Sigmoid colon (tissue), 7 donors: ENCODE measurements around the gene TPM1. TPM values are rescaled to one million over a fixed set of nuclear protein-coding genes. Genes with fewer than 3 reads are reported as not detected.
"Not testable (repeated sequence)": the region's sequence is repeated elsewhere in the genome, so short reads cannot be mapped to it uniquely, and the experiment has no call there.

ENCODE experiments used
- DNase-seq: peaks from one replicate; pipeline ENCODE4 v3.0.0-alpha.2; 2019
- H3K27ac ChIP-seq, 4 donors: fragments of 200-600 bp; sonication (generic); one replicate each; pipeline ENCODE4 v1.5.1; 2016 to 2019; ENCODE audit warnings: mild to moderate bottlenecking in 1 of 4
- H3K27me3 ChIP-seq, 3 donors: fragments of 200-600 bp; sonication (generic); one replicate each; pipeline ENCODE4 v1.5.1; 2019; ENCODE audit warnings: mild to moderate bottlenecking in 1 of 3
- H3K36me3 ChIP-seq, 4 donors: fragments of 200-600 bp; sonication (generic); one replicate each; pipeline ENCODE4 v1.5.1; 2016 to 2019
- H3K4me1 ChIP-seq, 4 donors: fragments of 200-600 bp; sonication (generic); one replicate each; pipeline ENCODE4 v1.5.1; 2017 to 2019
- H3K4me3 ChIP-seq, 4 donors: fragments of 200-600 bp; sonication (generic); one replicate each; pipeline ENCODE4 v1.5.1; 2017 to 2019; ENCODE audit warnings: mild to moderate bottlenecking in 2 of 4, moderate library complexity in 1 of 4
- H3K9me3 ChIP-seq, 4 donors: fragments of 200-600 bp in 3 of 4; sonication (generic) in 3 of 4; one replicate each; pipeline versions ENCODE4 v1.5.1 to v1.6.1; 2013 to 2019
- EP300 ChIP-seq, 4 donors: sonication (generic); formaldehyde crosslinking; IDR thresholded peaks; one replicate each; pipeline ENCODE4 v1.6.1; 2017; ENCODE audit warnings: antibody characterized with exemption in 4 of 4
- POLR2A ChIP-seq, 2 donors: fragments of 450-650 bp; IDR thresholded peaks; one replicate each; pipeline ENCODE4 v1.6.1; 2016; ENCODE audit warnings: antibody characterized with exemption in 2 of 2, mild to moderate bottlenecking in 2 of 2, moderate library complexity in 2 of 2
- POLR2AphosphoS5 ChIP-seq, 4 donors: sonication (generic); formaldehyde crosslinking; IDR thresholded peaks; one replicate each; pipeline ENCODE4 v1.6.1; 2017; ENCODE audit warnings: antibody characterized with exemption in 4 of 4
- WGBS, 2 donors: extraction: QIAGEN DNeasy Blood & Tissue Kit; methylation state at CpG; one replicate each; pipeline ENCODE4 v1.1.7; 2013; 5-methylcytosine and 5-hydroxymethylcytosine counted together
- intact Hi-C: fragments of 100-400 bp; cut with DNase I; formaldehyde crosslinking; loops from one replicate; pipeline ENCODE4 v1.15.1; 2023
- polyA plus RNA-seq, 3 donors: library from polyadenylated mRNA; stranded (reverse); fragments of 200-250 nt; gene quantifications; one replicate each; pipeline ENCODE4 v1.2.3, GENCODE V29; 2013
- total RNA-seq, 4 donors: library from RNA; depleted of rRNA; stranded (reverse); fragments of >200 nt; gene quantifications; one replicate each; pipeline ENCODE4 v1.1.0, GENCODE V29; 2016
- TF ChIP-seq, protein P1 (sequence below), 4 experiments: fragments of 450-650 bp in 3 of 4; fragments of 200-600 bp in 1 of 4; IDR thresholded peaks; one replicate each; pipeline ENCODE4 v1.5.1; 2016 to 2019; ENCODE audit warnings: antibody characterized with exemption in 4 of 4, mild to moderate bottlenecking in 3 of 4, moderate library complexity in 2 of 4
- donor health status: healthy with polysubstance abuse.
- donor health status: Bipolar disorder and iron deficiency.
- donor health status: healthy.

The TPM1 gene
- total RNA-seq (1,000 to 10,000 TPM; 2,634 to 4,179 (median 3,850) TPM), polyA plus RNA-seq (100 to 1,000 TPM; 438 to 950 (median 563) TPM)

GRCh38 chr15:63041974-63042876, at the start of gene TPM1:
Gene TPM1 (plus strand): TSS chr15:63042747. CDS start chr15:63042830, 83 bp downstream.
- peak within 1 kb of the TSS; percentile 97 to 99 (median 98) for H3K27ac ChIP-seq
- peak within 1 kb of the TSS; percentile 78 to 90 (median 87) for H3K4me3 ChIP-seq
- no peaks in the 10 kb centered on the region for H3K27me3 ChIP-seq
- TF ChIP-seq EP300 (IDR thresholded peaks at IDR 0.05) (peak in 3 of 4 donors; percentile 15 to 67 (median 44)), POLR2A (IDR thresholded peaks at IDR 0.05) (peak; percentile 79 to 95), POLR2AphosphoS5 (IDR thresholded peaks at IDR 0.05) (peak; percentile 95 to 99 (median 98))
- TF ChIP-seq, protein P1, sequence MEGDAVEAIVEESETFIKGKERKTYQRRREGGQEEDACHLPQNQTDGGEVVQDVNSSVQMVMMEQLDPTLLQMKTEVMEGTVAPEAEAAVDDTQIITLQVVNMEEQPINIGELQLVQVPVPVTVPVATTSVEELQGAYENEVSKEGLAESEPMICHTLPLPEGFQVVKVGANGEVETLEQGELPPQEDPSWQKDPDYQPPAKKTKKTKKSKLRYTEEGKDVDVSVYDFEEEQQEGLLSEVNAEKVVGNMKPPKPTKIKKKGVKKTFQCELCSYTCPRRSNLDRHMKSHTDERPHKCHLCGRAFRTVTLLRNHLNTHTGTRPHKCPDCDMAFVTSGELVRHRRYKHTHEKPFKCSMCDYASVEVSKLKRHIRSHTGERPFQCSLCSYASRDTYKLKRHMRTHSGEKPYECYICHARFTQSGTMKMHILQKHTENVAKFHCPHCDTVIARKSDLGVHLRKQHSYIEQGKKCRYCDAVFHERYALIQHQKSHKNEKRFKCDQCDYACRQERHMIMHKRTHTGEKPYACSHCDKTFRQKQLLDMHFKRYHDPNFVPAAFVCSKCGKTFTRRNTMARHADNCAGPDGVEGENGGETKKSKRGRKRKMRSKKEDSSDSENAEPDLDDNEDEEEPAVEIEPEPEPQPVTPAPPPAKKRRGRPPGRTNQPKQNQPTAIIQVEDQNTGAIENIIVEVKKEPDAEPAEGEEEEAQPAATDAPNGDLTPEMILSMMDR (IDR thresholded peaks at IDR 0.05), result peak in 1 of 4 experiments; percentile 11
- 1 to 2% methylated on average over 84 of the region's 84 CpGs for WGBS, 2 donors
- peaks cover 12 to 37% (median 18%) of the 10 kb centered on the region in 4 donors for H3K36me3 ChIP-seq
- H3K9me3 ChIP-seq, result no peaks in the 10 kb centered on the region
- DNase-seq, result peak; percentile 97
- H3K4me1 ChIP-seq, result peaks cover 0 to 14% (median 5%) of the 10 kb centered on the region in 4 donors
- intact Hi-C loops, result loop anchor here (1.0 to 5.0 kb wide), 4 partner anchors 144 to 260 kb away; no protein-coding TSS in a partner anchor

GRCh38 chr15:62993066-62993465, 49.5 kb upstream of the TPM1 start:
- intact Hi-C loops, result no loop called here
- Histone ChIP-seq H3K4me3 (no peak overlapping the region), H3K36me3 (no peaks in the 10 kb centered on the region), H3K4me1 (peaks cover 0 to 10% (median 4%) of the 10 kb centered on the region in 4 donors), H3K27ac (no peak overlapping the region), H3K27me3 (no peaks in the 10 kb centered on the region), H3K9me3 (no peaks in the 10 kb centered on the region)
- no peak for DNase-seq
- TF ChIP-seq, protein P1 (IDR thresholded peaks at IDR 0.05), result no peak
- no peak for TF ChIP-seq POLR2AphosphoS5 (IDR thresholded peaks at IDR 0.05)
- no peak for TF ChIP-seq POLR2A (IDR thresholded peaks at IDR 0.05)
- no peak for TF ChIP-seq EP300 (IDR thresholded peaks at IDR 0.05)
- WGBS, 2 donors, result 88 to 95% methylated on average over 7 of the region's 7 CpGs

DNA sequence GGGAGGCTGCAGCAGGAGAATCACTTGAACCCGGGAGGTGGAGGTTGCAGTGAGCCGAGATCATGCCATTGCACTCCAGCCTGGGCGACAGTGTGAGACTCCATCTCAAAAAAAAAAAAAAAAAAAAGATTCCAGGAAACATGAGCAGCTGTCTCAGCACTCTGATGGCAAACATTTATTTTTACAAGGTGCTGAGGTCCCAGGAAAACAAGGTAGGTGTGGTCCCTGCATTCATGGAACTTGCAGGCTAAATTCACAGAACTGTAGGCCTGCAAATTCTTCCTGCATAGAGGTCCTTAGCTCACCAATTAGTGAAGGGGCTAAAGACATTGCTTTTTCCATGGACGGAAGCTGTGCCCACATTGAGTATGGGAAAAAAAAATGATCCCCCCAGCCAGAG, 48.9 kb upstream of the TPM1 start:
- WGBS, 2 donors, result 30 to 72% methylated on average over 4 of the region's 4 CpGs
- intact Hi-C loops, DNase-seq, H3K4me1 ChIP-seq, H3K9me3 ChIP-seq, H3K4me3 ChIP-seq, H3K27ac ChIP-seq, H3K36me3 ChIP-seq, H3K27me3 ChIP-seq: not testable (repeated sequence)

DNA sequence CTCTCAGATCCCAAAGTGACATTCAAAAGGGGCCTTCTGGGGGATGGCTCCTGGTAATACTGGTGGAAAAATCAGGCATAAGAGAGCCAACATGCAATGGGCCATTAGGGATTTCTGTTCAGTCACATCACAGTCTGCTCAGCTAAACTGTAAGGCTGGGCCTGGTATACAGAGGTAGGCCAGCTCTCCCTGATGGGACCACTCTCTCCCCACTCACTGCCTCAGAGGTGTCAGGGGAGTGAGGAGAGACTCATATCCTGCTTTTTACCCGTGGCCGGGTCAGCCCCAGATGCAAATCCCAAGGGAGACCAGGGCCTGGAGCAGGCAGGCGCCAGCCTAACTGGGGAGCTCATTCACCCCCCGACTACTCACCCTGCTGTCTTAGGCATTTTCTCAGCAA, 48.1 kb upstream of the TPM1 start:
- intact Hi-C loops, result no loop called here
- 84 to 90% methylated on average over 4 of the region's 4 CpGs for WGBS, 2 donors

More for the DNA sequence above, 48.1 kb upstream of the TPM1 start:
- Histone ChIP-seq H3K4me3 (no peak overlapping the region), H3K9me3 (no peaks in the 10 kb centered on the region), H3K36me3 (no peaks in the 10 kb centered on the region), H3K27ac (no peak overlapping the region), H3K27me3 (no peaks in the 10 kb centered on the region), H3K4me1 (peaks cover 0 to 4% (median 2%) of the 10 kb centered on the region in 4 donors)
- no peak for DNase-seq
- TF ChIP-seq, protein P1 (IDR thresholded peaks at IDR 0.05), result no peak
- TF ChIP-seq EP300 (IDR thresholded peaks at IDR 0.05), result no peak
- no peak for TF ChIP-seq POLR2A (IDR thresholded peaks at IDR 0.05)
- TF ChIP-seq POLR2AphosphoS5 (IDR thresholded peaks at IDR 0.05), result no peak
